ENCODE results near the gene CDK14.
"Not testable (repeated sequence)": the region's sequence is repeated elsewhere in the genome, so short reads cannot be mapped to it uniquely, and the experiment has no call there.

Gene CDK14

DNA sequence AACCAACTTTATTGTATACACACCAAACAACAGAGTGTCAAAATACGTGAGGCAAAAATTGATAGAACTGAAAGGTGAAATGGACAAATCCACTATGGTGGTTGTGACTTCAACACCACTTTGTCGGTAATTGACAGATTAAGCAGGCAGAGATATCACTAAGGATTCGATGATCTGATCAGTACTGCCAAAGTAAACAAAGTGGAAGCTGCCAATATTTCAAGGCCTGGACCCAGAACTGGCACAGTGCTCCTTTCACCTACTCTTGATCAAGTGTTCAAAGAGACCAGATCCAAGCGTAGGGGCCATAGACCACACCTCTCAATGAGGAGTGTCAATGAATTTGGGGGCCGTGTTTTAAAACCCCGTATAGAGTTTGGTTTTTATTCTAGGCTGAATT, 167.0 kb downstream of the CDK14 start:
- no peak for DNase-seq

DNA sequence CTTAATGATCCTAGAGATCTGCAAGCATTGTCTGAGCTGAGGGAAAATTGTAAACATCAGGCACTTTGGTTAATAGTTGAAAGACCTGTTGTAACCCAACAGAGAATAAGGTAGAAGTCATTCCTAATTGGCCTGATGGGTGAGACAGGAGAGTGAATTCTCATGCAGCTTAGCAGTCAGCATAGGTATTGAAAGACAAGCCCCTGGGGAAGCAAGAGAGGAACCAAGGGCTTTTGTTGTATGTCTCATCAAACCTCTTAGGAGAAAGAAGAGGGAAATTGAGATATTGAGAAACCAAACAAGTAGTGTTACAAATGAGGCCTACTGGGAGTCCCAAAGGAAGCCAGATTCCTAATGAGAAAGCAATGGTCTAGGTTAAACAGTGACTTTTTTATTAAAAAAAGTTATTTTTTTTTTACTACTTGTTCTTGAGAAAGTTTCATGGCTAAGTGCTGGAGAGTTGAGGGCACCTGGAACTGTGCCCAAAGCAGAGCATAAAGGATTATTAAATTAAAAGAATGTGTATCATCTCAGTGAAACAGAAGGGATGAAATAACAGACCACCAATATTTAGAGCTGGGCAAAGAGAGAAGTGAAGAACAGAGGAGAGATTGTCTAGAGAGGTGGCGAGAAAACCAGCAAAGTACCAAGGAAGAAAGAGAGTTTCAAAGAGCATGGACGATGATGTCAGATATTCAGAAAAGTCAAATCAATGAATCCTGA, 168.9 kb downstream of the CDK14 start:
- no peak for DNase-seq

DNA sequence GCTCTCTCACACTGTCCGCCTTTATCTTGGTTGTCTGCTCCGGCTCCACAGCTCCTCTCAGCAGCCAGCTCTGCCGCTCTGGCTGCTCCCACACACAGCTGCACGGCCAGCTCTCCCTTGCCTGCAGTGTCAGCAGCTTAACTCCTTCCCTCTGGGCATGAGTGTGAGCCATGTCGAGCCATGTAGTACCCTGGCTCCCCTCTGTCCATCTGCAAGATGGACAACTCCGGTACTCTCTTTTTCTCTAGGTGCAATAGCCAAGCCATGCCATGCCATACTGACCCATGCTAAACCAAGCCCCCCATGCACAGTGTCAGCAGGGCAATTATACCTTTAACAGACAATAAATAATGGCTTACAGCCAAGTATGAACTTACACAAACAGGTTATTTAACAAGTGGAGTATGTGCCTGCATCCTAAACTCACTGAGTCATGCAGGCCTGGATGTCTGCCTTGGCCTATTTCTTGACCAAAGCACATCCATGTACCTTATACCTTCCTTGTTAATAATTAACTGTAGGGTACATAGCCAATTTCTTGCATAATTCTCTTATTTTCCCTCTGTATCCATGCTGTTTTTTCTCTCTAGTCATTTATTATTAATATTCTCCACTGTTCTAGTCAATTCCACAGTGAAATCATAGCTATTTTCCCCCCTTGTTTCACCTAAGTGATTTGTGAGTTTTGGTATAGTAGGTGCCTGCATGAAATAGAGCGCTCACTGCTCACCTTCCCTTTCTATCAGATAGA, 170.9 kb downstream of the CDK14 start:
- no peak for DNase-seq

DNA sequence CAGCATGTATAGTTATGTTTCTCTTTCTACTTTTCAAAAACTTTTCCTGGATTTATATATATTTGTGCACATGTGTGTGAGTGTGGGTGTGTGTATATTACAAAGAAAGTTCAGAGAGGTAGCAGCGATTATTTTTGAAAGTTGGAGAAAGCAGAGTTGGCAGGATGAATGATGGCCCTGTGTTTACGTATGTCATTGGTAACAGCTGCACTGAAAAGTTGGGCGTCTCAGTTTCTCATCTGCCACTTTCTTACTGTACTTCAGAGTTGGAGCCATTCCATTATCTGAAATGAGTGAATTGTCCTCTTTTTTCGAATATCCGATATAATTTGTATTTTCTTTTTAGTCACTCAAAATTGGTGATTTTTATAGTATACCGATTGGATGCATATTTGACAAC, 172.2 kb downstream of the CDK14 start:
- no peak for DNase-seq

DNA sequence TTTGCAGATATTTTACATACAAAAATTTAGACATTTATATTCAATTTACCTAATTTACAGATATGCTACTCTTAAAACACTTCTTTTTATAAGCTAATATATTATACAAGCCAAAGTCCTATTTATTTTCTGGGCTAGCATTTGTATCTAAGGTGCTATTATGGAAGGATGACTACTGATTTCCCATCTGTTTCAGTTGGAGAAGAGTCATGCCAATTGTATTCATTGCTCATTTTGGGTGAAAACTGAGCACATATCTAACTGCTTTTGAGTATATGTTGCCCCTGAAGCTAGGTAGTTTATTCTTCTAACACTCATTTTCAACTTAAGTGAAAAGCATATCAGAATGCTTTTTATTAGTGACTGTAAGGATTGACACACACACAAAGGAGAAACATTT, 172.9 kb downstream of the CDK14 start:
- DNase-seq: no peak

DNA sequence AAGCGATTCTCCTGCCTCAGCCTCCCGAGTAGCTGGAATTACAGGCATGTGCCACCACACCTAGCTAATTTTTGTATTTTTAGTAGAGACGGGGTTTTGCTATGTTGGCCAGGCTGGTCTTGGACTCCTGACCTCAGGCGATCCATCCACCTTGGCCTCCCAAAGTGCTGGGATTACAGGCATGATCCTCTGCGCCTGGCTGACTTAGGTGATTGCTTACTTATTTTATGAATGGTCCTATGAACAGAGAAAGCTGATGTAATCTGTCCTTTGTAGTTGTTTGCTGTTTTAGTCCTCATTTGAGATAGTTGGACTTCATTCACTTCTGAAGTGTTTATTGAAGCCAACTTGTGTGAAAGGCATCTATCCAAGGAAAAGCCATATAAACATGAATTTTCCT, 173.4 kb downstream of the CDK14 start:
- DNase-seq: not testable (repeated sequence)

DNA sequence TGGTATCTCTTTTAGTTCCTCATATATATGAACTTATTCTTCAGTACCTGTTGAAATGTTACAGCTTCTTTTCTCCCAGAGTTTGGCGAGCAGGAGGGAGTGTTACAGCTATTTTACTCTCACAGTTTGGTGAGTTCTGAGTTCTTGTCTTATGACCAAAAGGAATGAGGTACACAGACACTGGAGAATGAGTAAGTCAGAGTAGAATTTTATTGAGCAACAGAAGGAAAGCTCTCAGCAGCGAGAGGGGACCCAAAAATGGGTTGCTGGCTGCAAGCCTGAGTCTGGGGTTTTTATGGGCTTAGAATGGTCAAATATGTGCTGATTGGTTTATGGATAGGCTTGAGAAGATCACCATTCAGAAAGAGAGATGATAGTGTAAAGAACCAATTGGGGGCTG, 175.2 kb downstream of the CDK14 start:
- no peak for DNase-seq

DNA sequence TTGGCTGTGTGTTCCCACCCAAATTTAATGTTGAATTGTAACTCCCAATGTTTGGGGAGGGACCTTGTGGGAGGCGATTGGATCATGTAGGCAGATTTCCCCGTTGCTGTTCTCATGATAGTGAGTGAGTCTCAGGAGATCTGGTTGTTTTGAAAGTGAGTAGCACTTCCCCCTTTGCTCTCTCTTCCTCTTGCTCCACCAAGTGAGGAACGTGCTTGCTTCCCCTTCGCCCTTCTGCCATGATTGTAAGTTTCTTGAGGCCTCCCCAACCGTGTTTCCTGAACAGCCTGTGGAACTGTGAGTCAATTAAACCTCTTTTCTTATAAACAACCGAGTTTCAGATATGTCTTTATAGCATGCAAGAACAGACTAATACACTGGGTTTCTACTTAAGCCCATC, 176.3 kb downstream of the CDK14 start:
- DNase-seq: no peak

DNA sequence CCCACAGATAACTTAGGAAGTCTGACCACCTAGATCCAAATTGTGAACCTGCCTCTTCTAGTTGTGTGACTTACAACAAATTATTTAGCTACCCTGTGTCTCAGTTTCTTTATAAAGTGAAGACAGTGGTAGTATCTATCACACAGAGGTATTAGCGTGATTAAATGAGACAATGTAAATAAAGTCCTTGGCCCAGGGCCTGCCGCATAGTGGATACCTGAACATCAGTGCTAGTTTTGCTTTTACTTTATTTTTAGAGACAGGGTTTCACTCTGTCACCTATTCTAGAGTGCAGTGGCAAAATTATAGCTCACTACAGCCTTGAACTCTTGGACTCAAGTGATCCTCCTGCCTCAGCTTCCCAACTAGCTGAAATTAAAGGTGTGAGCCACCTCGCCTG, 177.1 kb downstream of the CDK14 start:
- DNase-seq: no peak

DNA sequence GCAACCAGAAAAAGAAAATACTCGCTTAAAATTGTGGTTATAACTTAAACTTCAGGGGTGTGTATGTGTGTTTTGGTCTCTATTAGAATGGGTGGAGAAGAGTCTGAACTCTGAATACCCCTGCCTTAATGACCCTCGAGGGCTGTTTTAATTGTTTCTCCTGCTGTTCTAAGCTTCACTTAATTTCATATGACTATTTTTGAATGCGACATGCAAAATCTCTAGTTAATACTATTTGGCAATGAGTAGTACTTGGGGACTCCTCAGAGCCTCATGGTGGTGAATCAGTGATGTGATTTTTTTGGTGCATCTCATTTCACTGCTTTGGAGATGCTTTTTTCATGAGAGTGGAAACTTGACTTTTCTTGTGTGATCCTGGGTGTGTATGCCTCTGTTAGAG, 178.6 kb downstream of the CDK14 start:
- no peak for DNase-seq

DNA sequence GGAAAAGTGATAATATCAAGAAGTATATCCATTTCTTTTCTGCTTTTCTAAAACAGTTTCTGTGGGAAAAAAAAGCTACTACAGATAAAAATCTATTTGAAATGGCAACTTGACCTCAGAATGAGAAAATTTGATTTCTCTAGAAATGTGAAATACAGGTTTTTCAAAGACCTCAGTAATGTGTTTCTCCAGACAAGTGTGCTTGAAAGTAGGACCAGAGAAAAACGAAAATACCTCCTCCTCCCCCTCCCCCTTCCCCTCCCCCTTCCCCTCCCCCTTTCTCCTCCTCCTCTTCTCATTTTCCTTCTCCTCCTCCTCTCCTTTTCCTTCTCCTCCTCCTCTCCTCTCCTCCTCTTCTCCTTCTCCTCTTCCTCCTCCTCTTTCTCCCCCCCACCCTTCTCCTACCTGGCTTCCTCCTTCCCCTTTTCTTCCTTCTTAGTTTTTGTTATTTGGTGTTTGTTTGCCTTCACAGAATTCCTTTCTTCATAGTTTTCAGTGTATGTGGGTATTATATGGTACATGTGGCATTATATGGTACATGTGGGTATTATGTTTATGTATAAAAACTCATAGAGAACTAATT, 179.4 kb downstream of the CDK14 start:
- no peak for DNase-seq

DNA sequence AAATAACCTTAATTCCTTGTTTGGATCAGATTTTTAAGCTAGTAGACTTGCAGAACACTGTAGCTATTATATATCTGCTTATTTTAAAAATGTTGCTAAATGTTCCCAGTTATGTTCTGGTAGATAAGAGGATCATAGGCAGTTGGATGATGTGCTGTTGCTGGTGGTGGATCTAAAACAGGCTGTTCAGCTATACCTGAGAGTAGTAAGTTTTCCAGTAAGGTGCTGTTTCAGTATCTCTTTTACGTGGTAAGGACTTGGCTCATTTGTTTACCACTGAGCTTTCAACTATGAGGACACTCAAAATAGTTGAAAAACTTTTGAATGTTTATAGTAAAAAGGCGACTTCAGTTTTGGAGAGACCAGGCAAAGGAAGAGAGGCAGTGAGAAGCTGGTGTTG, 180.9 kb downstream of the CDK14 start:
- DNase-seq: no peak

DNA sequence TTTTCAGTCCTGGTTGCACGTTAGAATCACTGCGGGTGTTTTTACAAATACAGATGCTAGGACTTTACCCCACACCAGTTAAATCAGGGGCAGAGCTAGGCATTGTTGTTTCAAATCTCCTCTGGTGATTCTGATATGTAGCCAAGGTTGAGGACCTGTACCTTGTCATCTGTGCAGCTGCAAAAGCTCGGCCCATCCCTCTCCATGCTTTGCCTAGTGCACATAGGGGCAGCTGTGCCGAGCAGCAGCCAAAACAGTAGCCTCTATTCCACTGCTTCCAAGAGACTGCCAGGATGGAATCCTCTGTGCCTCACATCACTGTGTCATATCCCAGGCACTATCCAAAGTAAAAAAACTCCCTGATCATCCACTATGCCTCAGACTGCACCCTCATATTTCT, 181.3 kb downstream of the CDK14 start:
- no peak for DNase-seq

DNA sequence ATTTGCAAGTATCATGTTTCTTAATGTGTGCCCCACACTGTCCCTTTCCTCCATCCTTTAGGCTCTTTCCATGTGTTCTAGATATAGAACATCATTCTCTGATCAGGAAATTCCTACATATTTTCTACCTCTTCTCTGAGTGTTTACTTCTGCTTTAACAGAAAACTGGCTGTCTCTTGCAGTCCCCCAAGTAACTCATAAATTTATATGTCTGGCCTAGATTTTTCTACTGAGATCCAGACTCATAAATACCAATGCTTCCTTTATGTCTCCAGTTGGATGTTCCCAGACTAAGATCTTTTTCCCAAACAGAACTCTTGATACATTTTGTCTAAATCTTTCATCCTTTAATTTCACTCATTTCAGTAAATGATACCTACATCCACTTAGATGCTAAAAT, 181.8 kb downstream of the CDK14 start:
- no peak for DNase-seq

DNA sequence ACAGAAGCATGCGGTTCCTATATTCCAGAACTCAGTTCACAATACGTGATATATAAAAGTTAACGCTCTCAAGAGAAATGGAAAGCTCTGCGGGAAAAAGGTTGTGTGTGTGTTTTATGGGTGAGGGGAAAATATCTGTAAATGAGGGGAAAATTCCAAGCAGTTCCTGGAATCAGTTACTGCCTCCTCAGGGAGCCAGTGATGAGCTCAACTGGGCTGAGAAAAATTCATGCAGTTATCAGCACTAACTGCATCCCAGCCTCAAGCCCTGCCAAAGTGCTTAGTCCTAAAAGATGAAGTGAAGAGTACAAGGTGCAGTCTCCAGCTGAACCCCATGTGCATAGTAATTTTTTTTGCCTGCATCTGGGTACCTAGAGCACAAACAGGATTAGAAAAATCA, 191.9 kb downstream of the CDK14 start:
- no peak for DNase-seq

DNA sequence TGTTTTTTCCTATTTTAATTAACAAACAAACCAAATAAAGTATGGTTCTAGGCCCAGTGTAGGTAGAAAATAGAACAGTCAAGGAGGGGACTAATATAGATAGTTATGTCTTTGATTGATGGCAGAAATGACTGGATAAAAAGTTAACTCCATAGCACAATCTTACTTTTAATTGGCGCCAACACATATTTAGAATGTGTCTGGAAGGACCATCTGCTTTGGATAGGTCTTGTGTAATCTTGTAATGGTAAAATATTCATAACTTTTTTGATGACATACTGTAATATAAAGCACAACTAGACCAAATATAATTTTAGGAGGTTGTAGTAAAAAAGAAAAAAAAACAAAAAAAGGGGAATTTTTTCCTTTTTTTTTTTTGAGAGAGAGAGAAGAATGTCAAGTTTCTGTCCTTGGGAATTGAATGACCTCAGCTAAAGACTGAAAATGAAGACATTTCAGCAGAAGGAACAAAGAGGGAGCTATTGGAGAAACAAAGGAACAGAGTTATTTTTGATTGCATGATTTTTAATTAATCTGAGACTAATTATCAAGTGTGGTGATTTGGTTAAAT, 193.7 kb downstream of the CDK14 start:
- no peak for DNase-seq

DNA sequence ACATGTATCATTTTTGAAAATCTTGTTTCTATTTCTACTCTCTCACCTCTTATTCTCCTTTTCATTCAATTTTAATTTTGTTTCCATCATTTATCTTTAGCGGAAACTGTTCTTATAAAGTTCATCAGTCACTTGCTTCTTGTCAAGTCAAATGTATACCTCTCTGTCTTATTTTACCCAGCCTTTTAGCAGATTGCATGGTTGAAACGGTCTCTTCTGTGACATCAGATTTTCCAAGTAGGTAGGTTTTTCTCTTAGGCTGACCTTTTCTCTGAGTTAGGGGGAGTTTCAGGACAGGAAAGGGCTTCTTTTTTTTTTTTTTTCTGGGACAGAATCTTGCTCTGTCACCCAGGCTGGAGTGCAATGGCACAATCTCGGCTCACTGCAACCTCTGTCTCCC, 195.5 kb downstream of the CDK14 start:
- DNase-seq: no peak

DNA sequence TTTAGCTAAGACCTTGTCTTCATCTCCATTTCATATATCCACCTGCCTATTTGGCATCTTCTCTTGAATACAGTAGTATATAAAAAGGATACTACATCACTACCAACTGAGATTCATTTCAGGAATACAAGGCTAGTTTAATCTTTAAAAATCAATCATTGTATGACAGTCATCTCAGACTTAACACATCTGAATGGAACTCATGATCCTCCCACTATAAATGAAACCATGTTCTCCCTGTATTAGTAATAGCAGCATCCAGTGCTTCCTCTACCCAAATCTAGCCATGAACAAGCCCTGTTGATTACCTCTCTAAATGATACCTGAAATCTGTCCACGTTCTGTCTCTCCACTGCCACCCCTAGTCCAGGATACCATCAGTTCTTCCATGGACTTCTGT, 196.2 kb downstream of the CDK14 start:
- DNase-seq: no peak

DNA sequence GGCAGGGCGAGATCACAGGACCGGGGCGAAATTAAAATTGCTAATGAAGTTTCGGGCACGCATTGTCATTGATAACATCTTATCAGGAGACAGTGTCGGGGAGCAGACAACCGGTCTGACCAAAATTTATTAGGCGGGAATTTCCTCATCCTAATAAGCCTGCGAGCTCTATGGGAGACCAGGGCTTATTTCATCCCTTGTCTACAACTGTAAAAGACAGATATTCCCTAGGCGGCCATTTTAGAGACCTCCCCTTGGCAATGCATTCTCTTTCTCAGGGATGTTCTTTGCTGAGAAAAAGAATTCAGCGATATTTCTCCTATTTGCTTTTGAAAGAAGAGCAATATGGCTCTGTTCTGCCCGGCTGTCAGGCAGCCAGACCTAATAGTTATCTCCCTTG, 198.1 kb downstream of the CDK14 start:
- not testable (repeated sequence) for DNase-seq

DNA sequence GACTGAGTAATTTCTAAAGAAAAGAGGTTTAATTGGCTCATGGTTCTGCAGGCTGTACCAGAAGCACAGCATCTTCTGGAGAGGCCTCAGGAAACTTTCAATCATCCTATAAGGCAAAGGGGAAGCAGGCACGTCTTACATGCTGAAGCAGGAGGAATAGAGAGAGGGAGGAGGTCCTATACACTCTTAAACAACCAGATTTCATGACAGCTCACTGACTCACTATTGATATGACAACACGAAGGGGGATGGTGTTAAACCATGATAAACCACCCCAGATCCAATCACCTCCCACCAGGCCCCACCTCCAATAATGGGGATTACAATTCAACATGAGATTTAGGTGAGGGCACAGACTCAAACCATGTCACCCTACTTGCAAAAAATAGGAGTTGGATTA, 201.5 kb downstream of the CDK14 start:
- DNase-seq: no peak

DNA sequence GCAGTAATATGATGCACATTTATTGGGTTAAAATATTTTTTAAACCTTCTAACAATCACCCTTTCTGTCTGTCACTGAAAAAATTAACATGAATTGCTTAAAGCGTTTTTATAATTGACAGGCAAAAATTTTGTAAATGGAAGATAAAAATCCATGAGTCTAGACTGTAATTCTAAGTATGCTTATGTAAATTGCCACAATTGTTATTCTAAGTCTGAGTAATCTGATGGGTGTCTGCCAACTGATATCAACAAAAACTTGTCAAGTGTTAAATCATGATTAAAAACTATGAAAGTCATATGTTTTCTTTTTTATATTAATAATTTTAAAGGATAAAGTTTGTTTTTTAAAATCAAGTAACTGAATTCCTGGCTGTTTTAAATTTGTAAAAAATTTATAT, 208.2 kb downstream of the CDK14 start:
- DNase-seq: no peak

DNA sequence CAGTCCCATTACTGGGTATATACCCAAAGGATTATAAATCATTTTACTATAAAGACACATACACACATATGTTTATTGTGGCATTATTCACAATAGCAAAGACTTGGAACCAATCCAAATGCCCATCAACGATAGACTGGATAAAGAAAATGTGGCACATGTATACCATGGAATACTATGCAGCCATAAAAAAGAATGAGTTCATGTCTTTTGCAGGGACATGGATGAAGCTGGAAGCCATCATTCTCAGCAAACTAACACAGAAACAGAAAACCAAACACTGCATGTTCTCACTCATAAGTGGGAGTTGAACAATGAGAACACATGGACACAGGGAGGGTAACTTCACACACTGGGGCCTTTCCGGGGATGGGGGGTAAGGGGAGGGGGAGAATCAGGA, 219.4 kb downstream of the CDK14 start:
- not testable (repeated sequence) for DNase-seq

DNA sequence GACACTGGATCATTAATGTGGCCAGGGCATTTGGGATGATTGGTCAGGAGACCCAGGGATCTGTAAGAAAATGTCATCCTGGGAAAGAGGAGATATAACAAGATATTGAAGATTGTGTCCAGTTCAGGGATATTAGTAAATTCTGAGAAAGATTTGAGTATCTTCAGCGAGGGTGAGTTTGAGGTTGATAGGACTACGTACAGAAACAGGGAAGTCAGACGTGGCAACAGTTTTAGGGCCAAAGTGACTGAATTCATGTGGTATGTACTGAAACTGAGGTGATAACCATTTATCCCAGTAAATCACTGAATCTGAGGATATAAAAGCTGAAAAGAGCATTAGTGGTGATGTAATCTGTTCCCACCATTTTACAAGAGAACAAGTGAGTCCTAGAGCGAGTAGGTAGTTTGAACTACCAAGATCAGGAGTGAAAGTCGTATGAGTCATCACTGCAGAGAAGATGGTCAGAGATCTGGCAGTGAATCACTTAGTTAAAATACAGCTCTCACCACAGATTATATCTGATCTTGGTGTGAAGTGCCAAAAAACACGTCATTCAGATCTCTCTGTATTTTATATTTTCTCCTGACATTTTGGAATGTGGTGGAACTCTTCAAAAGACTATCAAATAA, 220.5 kb downstream of the CDK14 start:
- DNase-seq: no peak

DNA sequence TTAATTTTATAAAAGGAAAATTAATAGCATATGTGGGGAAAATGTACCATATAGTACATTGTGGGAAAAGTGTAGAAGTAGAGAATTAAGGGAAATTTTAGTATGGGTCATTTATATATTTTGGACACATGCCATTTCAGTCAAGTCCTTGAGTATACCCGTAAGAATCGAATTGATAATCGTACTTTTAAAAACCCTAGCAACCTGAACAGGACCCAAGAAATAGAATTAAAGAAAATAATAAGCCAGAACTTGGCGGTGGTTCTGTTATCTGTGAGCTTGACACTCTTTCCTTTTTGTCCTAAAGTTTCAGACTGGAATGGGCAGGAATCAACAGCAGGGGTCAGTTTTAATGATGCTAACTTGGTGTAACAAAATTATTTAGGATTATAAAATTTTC, 221.0 kb downstream of the CDK14 start:
- no peak for DNase-seq
